ENCODE results near the gene BAZ2B. TPM values are rescaled to one million over a fixed set of nuclear protein-coding genes. Genes with fewer than 3 reads are reported as not detected.

Gene BAZ2B
- polyA plus RNA-seq, 1 of the 3 experiments (the other 2 are of a cell fraction), result 10.2 TPM

DNA sequence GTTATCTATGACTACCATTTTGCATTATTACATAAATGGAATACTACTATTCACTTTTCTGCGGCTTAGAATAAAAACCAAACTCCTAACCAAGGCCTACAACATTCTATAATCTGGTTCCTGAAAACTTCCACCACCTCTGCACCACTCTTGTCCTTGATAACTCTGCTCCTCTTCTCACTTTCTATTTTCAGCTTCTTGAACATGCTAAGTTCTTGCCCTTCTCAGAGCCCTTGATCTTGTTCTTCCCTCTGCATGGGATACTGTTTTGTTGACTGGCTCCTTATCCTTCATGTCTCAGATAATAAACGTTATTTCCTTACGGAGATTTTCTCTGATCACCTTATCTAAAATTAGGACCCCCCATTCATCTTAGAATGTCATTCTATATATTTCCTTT, 264.4 kb downstream of the BAZ2B start:
- no peaks in the 10 kb centered on the region for H3K4me1 ChIP-seq (ENCODE audit: control insufficient read depth in 1 of 2, insufficient read depth in 2 of 2, low read depth in 1 of 2, low read length in 1 of 2)
- H3K27ac ChIP-seq (ENCODE audit: low read depth in 2 of 2, low read length in 1 of 2), result no peak overlapping the region
- POLR2A ChIA-PET, result no interaction called here
- no peaks in the 10 kb centered on the region for H3F3A ChIP-seq (replicated peaks; ENCODE audit: insufficient read depth)
- H4K20me1 ChIP-seq (ENCODE audit: insufficient read depth), result no peaks in the 10 kb centered on the region
- no peak for TF ChIP-seq MXI1 (IDR thresholded peaks at IDR 0.05; ENCODE audit: low read depth, low read length)
- TF ChIP-seq TEAD4 (IDR thresholded peaks at IDR 0.05; ENCODE audit: borderline replicate concordance, insufficient read depth), result no peak
- H3K9me3 ChIP-seq, result no peaks in the 10 kb centered on the region
- no peak overlapping the region for H3K4me2 ChIP-seq
- DNase-seq, result no peak
- H3K9me2 ChIP-seq, result no peaks in the 10 kb centered on the region
- CTCF ChIA-PET, result interaction anchor here (0.6 kb wide), 1 partner anchor 31 kb away, joined by 3 read pairs; no protein-coding TSS in a partner anchor
- H3K9ac ChIP-seq, result no peak overlapping the region
- H3K36me3 ChIP-seq (replicated peaks in 1 of 2; ENCODE audit: control insufficient read depth in 1 of 2, insufficient read depth in 2 of 2, low read length in 1 of 2), result peaks cover 24 to 41% of the 10 kb centered on the region in 2 experiments
- no peaks in the 10 kb centered on the region for H3K27me3 ChIP-seq (ENCODE audit: insufficient read depth)
- no peak overlapping the region for H3K4me3 ChIP-seq (ENCODE audit: low read depth in 2 of 2, low read length in 1 of 2)
- no peak overlapping the region for H2AFZ ChIP-seq (ENCODE audit: low read depth)
- 96% methylated on average over 3 of the region's 3 CpGs for WGBS (ENCODE audit: low lambda C conversion rate)
- H3K79me2 ChIP-seq (ENCODE audit: insufficient read depth), result no peaks in the 10 kb centered on the region

DNA sequence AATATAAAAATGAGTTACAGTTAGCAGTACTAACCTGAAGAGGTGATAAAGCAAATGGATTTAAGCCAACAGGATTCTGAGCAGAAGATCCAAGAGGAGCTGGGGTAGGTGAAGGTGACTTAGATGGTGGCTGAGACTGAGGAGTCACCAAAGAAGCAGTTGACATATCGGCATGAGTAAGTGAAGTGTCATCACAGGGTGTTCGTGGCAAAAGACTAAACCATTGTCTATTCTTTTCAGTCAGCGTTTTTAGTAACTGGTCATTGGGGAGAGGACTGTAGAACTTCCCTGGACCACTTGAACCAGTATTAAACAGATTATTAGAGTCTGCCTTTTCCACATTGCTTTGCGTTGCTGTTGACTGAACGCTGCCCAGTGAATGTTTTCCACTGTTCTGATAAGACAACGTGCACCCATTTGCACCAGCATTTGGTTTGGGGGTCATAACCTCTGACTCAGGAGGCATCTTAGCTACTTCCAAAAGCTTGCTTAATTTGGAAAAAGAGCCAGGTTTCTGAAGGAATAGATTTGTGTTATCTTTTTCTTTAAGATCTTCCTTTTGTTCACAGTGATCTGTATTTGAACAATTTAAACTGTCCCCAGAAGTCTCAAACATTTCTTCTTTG, 266.6 kb downstream of the BAZ2B start:
- Histone ChIP-seq H3K36me3 (replicated peaks in 1 of 2; ENCODE audit: control insufficient read depth in 1 of 2, insufficient read depth in 2 of 2, low read length in 1 of 2) (peaks cover 28 to 47% of the 10 kb centered on the region in 2 experiments), H3K9me2 (no peaks in the 10 kb centered on the region), H3K27ac (ENCODE audit: low read depth in 2 of 2, low read length in 1 of 2) (no peak overlapping the region), H3K4me2 (no peak overlapping the region), H3F3A (replicated peaks; ENCODE audit: insufficient read depth) (no peaks in the 10 kb centered on the region), H3K9me3 (no peaks in the 10 kb centered on the region), H3K27me3 (ENCODE audit: insufficient read depth) (no peaks in the 10 kb centered on the region), H3K4me1 (ENCODE audit: control insufficient read depth in 1 of 2, insufficient read depth in 2 of 2, low read depth in 1 of 2, low read length in 1 of 2) (no peaks in the 10 kb centered on the region), H4K20me1 (ENCODE audit: insufficient read depth) (no peaks in the 10 kb centered on the region), H3K79me2 (ENCODE audit: insufficient read depth) (no peaks in the 10 kb centered on the region), H2AFZ (ENCODE audit: low read depth) (no peak overlapping the region), H3K9ac (no peak overlapping the region), H3K4me3 (ENCODE audit: low read depth in 2 of 2, low read length in 1 of 2) (no peak overlapping the region)
- 74% methylated on average over 6 of the region's 6 CpGs for WGBS (ENCODE audit: low lambda C conversion rate)
- CTCF ChIA-PET, result no interaction called here
- POLR2A ChIA-PET, result no interaction called here
- TF ChIP-seq FOXM1 (IDR thresholded peaks at IDR 0.05; ENCODE audit: low read depth) (no peak), RCOR1 (IDR thresholded peaks at IDR 0.05; ENCODE audit: low read length) (no peak), MXI1 (IDR thresholded peaks at IDR 0.05; ENCODE audit: low read depth, low read length) (no peak), GABPA (IDR thresholded peaks at IDR 0.05; ENCODE audit: low read depth) (no peak), NFIC (IDR thresholded peaks at IDR 0.05; ENCODE audit: borderline replicate concordance) (no peak), NRF1 (IDR thresholded peaks at IDR 0.05; ENCODE audit: low read depth, low read length) (no peak), SIN3A (IDR thresholded peaks at IDR 0.05; ENCODE audit: borderline replicate concordance, low read depth, low read length) (no peak), EP300 (IDR thresholded peaks at IDR 0.05; ENCODE audit: borderline replicate concordance in 1 of 2, low read depth in 1 of 2, low read length in 1 of 2) (no peak), CTCF (IDR thresholded peaks at IDR 0.05) (no peak), FOSL2 (IDR thresholded peaks at IDR 0.05; ENCODE audit: borderline replicate concordance, low read depth) (no peak), EZH2phosphoT487 (IDR thresholded peaks at IDR 0.05; ENCODE audit: borderline replicate concordance, low read depth) (no peak)
- TF ChIP-seq, protein P1, sequence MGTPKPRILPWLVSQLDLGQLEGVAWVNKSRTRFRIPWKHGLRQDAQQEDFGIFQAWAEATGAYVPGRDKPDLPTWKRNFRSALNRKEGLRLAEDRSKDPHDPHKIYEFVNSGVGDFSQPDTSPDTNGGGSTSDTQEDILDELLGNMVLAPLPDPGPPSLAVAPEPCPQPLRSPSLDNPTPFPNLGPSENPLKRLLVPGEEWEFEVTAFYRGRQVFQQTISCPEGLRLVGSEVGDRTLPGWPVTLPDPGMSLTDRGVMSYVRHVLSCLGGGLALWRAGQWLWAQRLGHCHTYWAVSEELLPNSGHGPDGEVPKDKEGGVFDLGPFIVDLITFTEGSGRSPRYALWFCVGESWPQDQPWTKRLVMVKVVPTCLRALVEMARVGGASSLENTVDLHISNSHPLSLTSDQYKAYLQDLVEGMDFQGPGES (IDR thresholded peaks at IDR 0.05; ENCODE audit: low read depth, low read length), result no peak
- TF ChIP-seq, protein P2, sequence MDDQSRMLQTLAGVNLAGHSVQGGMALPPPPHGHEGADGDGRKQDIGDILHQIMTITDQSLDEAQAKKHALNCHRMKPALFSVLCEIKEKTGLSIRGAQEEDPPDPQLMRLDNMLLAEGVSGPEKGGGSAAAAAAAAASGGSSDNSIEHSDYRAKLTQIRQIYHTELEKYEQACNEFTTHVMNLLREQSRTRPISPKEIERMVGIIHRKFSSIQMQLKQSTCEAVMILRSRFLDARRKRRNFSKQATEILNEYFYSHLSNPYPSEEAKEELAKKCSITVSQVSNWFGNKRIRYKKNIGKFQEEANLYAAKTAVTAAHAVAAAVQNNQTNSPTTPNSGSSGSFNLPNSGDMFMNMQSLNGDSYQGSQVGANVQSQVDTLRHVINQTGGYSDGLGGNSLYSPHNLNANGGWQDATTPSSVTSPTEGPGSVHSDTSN (IDR thresholded peaks at IDR 0.05), result no peak
- TF ChIP-seq, protein P3, sequence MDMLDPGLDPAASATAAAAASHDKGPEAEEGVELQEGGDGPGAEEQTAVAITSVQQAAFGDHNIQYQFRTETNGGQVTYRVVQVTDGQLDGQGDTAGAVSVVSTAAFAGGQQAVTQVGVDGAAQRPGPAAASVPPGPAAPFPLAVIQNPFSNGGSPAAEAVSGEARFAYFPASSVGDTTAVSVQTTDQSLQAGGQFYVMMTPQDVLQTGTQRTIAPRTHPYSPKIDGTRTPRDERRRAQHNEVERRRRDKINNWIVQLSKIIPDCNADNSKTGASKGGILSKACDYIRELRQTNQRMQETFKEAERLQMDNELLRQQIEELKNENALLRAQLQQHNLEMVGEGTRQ (IDR thresholded peaks at IDR 0.05; ENCODE audit: borderline replicate concordance, low read depth, low read length), result no peak
- DNase-seq, result no peak
